GM19324 (cell line): ENCODE results near the gene TRANK1.
"Not testable (repeated sequence)": the region's sequence is repeated elsewhere in the genome, so short reads cannot be mapped to it uniquely, and the experiment has no call there.

Source experiments
- ATAC-seq: cut with Tn5 transposase; IDR thresholded peaks from one replicate; pipeline ENCODE4 v1.9.1; 2021; ENCODE audit warnings: mild to moderate bottlenecking, moderate library complexity; ENCODE audit not compliant: unreplicated experiment, low FRiP score

The TRANK1 gene

DNA sequence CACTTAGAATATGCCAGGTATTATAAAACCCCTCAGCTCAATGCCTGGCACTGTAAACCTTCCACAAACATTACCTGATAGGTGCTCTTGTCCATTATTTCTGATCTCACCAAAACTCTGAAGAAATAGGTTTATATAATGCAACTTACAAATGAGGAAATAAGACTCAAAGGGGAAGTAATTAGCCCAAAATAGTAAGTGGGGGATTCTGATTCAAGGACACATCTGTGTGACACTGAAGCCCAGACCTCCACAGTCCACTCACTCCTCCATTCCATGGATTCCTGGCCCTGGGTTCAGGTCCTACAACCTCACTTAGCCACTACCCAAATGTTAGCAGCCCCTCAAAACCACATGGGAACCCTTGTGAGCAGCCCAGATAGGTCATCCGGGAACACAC, 49.9 kb downstream of the TRANK1 start:
- no peak for ATAC-seq

DNA sequence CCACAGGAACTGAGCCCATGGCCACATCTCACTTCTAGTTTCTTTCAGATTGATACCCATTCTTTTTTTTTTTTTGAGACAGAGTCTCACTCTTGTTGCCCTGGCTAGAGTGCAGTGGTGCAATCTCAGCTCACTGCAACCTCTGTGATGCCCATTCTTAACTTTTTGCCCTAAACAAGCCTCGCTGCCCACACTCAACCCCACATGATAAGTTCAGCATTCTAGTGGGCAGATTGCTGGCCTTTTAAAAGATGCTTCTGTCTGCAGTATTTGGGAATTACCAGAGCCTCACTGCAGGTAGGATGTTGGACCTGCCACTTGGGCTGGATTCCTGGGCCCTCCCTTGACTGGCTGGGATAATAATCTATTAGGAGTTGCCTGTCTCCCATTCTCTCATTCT, 51.0 kb downstream of the TRANK1 start:
- no peak for ATAC-seq

DNA sequence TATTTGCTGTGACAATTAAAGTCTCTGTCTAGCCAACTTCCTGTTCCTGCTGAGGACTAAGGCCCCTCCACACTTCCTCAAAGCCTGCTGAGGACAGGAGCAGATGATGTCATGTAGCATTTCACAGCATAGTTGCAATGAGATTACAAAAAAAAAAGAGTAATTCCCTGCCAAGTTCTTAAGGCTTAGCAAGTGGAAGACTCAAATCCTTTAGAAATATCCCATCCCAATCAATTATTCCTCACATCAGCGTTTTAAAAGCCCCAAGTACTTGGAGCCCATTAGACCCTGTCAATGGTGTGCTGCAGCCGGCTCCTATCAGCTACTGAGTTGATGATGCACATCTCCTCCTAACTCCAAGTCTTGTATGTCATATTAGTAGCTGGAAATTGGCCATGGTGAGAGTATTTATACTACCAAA, 51.7 kb downstream of the TRANK1 start:
- ATAC-seq: no peak

DNA sequence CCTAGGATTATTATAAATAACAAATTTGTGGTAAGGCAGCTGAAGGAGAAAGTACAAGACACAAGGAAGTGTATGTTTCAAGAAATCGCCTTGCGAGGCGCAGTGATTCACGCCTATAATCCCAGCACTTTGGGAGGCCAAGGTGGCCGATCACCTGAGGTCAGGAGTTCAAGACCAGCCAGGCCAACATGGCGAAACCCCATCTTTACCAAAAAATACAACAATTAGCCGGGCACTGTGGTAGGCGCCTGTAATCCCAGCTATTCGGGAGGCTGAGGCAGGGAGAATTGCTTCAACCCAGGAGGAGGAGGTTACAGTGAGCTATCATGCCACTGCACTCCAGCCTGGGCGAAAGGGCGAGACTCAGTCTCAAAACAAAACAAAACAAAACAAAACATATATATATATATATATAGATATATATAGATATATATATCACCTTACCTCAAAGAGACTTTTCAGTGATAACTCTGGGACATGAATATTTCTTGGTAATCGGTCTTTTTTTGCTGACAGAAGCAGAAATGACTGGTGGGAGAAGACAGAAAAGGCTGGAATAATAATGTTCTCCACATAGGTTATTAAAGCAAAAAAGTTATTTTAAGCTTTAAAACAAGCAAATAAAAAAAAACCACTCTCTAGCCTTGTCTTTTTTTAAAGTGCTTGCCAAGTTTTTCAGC, 52.3 kb downstream of the TRANK1 start:
- ATAC-seq: no peak

DNA sequence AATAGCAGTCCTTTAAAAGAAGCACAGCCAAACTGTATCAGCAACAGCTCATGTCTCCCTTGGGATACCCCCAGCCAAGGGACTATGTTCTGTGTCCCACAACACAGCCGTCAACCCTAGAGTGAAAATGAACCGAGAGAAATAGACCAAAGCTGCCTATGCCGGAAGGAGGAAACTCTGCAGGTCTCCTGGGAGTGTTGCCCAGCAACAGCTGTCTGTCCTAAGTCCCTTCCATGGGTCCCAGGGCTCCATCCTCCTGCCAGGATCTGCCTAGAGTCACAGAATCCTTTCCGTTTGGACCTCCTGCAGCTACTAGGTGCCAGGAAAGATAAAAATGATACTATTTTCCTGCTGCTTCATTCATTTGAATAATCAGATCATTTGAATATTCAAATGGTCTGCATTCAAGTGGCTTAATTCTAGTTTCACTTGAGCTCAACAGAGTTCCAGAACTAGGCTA, 53.1 kb downstream of the TRANK1 start:
- peak; percentile 76 for ATAC-seq

DNA sequence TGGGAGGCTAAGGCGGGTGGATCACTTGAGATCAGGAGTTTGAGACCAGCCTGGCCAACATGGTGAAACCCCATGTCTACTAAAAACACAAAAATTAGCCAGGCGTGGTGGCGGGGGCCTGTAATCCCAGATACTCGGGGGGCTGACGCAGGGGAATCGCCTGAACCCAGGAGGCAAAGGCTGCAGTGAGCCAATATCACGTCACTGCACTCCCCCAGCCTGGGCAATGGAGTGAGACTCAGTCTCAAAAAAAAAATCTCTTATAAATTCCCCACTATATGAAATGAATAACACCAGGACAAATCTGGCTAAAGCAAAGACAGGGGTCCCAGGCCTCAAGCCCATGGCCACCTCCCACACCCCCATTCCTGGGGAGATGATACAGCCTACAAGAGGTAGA, 53.8 kb downstream of the TRANK1 start:
- not testable (repeated sequence) for ATAC-seq

DNA sequence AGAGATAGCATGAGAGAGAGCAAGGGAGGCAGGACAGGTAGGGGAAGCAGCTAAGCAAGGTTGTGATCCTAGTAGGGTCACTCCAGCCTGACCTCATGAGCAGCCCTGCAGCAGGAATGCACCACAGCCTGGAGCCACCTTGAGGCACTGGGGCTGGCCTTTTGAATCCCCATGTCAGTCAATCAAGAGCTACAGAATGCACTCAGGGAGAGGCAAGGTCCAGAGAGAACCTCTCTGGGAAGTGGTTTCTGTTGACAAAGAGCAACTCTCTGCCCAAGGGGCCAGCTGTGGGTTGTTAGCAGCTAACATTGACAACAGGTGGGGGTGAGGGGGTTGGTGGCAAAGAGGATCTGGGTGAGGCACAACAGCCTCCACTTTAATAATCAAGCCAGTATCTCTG, 54.6 kb downstream of the TRANK1 start:
- ATAC-seq: no peak

DNA sequence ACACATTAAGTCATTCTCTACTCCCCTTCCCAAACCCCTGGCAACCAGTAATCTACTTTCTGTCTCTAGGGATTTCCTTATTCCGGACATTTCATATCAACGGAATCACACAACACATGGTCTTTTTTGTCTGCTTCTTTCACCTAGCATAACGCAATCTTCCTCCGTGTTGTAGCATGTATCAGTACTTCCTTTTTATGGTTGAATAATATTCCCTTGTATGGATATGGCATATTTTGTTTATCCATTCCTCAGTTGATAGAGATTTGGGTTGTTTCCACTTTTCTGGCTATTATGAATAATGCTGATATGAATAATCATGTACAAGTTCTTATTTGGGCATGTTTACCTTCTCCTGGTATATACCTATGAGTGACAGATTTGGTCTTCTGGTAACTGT, 63.1 kb downstream of the TRANK1 start:
- no peak for ATAC-seq

DNA sequence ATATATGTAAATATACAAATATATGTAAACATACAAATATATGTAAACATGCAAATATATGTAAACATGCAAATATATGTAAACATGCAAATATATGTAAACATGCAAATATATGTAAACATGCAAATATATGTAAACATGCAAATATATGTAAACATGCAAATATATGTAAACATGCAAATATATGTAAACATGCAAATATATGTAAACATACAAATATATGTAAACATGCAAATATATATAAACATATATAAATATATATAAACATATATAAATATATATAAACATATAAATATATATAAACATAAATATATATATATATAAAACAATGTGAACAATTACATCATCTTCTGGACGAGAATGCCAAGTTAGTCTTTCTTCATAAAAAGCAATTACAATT, 65.0 kb downstream of the TRANK1 start:
- not testable (repeated sequence) for ATAC-seq

DNA sequence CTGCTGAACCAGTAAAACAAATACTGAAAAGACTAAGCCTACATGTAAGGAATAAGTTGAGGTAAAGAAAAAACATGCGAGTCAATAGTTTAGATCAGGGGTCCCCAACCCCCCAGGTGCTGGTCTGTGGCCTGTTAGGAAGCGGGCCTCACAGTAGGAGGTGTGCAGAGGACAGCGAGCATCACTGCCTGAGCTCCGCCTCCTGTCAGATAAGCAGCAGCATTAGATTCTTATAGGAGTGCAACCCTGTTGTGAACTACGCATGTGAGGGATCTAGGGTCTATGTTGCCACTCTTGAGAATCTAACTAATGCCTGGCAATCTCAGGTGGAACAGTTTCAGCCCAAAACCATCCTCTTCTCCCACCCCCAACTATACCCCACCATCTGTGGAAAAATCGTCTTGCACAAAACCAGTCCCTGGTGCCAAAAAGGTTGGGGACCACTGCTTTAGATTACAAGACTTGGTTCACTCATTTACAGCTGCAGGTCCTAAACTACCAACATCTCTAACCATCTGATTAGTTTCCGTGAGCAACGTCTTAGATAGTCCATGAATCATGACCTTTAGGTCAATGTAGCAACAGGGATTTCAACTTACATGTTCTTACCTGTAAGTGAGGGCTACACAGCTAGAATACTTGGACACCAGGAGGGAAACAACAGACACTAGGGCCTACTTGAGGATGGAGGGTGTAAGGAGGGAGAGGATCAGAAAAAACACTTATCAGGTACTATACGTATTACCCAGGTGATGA, 66.7 kb downstream of the TRANK1 start:
- no peak for ATAC-seq

DNA sequence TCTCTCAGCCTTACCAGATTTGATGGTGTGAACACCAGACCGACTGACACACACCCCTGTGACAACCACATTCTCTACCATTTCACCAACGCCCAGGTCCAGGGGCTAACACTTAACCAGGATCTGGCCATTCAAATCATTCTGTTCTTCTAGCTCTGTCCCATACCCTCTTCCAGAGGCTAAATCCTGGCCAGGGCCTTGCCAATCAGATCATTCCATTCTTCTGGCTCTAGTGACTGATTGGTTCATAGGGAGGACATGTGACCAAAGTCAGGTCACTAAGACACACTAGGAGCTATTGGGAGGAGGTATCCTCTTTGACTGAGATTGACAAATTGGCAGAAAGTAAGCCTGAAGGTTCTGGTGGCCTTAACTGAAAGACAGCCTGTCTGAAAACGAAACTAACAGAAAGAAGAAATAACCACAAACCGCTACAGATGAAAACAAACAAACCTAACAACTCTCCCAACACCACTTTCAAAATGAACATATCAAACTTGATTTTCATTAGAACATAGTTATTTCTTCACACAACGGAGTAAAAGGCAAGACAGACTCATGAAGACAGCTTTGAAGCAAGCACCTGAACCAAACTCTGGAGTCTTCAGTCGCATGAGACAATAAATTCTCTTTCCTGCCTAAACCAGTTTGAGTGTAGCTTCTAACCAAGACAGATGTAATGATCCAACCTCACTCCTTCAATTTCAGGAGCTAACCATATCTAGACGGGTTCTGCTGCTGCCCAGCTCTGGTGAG, 68.5 kb downstream of the TRANK1 start:
- peak; percentile 99 for ATAC-seq

DNA sequence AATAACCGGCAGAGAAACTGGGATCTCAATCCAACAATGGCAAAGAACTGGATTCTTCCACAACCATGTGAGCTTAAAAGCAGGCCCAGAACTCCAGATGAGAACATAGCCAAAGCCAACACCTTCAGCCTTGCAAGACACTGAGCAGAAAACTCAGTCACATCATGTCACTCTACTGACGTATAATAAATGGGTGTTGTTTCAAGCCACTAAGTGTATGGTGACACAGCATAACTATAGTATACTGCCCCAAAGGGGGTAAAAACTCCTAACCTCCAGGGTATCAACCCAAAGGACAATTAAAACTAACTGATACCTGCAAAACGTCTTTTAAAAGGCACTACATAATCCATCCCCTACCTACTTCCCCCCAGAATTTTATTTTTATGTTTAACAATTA, 69.5 kb downstream of the TRANK1 start:
- no peak for ATAC-seq

DNA sequence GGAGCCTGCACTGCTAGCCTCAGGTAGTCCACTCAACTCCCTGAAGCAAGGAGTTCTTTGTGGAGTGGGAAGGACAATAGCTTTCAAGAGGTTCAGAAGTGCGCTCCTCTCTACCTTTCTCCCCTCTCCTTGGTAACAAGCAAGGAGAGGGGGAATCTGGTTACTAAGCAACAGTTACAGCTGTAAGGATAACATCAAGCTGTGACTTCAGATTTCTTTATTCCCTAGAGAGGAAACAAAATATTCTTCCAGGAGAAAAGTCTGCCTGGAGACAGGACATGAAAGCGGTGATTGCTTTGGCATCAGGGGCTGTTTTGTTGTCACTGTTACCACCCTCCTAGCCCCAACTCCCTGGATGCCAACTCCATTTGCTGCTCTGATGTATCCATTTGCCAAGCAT, 70.4 kb downstream of the TRANK1 start:
- ATAC-seq: no peak

DNA sequence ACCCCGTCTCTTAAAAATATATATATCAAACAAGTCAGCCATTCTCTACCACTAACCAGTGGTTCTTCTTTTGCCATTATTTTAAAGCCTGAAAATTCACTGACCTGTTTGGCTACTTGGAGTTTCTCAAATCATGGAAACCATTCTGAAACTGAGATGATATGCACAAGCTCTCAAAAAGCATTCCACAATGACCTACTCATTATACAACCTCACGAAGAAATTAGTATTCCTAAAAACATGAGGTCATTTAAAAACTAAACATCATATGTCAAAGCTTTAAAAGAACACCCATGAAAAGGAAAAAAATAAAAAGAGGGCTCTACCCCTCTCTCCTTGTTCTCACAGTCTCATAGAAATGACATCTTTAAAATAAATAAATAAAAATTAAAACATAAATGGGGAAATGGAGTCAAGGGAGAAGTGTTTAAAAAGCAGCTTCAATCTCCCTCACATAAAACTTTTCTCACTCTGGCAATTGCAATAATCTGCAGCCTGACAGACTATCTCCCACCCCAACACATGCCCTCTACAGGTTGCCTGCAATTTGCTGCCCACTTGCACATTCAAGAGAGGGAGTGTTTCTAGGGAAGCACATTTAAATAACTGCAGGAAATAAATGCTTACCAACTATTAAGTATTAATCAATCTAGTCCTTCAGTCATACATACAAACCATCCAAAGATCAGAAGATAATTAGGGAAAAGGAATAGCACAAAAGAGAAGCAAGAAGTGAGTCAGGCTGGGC, 73.3 kb downstream of the TRANK1 start:
- ATAC-seq: no peak

DNA sequence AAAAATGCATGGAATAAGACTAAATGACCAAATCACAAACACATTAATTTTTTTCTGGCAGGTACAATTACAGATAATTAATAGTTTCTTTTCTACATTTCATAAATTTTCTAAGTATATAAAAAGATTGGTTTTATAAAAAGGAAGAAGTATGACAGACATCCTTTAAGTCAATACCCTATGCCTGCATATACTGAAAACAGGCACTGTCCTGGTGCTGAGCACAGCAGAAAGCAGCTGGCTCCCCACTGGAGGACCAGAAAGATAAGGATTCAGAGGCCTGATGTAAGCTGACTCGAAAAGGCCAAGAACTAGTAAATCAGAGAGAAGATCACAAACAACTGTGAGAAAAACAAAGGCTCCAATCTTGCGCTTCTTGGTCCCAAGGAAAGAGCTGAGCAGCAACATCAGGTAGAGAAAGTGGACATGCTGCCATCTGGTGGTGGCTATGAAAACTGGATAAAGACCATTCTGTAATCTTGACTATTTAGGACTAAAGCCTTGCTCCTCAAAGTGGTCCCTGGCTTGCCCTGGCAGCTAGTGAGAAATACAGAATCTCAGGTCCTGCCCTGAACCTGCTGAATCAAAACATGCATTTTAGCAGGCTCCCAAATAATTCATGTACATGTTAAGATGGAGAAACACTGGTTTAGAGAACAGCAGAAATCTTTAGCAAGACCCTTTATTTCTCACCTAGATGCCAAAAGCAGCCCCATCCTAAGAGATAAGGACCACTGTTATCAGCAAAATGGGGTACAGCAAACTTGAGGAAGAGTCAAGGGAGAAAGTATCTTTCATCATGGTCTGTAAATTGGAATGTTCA, 76.0 kb downstream of the TRANK1 start:
- peak; percentile 74 for ATAC-seq

DNA sequence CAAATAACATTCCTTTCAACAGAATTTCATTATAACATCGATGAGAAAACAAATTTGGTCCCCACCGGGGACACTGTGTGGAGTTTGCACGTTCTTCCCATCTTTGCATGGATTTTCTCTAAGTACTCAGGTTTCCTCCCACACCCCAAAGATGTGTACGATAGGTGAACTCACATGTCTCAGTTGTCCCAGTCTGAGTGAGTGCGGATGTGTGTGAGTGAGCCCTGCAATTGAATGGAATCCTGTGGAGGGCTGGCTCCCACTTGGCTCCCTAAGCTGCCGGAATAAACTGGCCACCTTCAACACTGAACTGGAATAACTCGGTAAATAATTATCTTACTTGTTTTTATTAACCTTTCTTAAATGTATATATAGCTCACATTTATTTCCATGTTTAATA, 77.0 kb downstream of the TRANK1 start:
- ATAC-seq: no peak

DNA sequence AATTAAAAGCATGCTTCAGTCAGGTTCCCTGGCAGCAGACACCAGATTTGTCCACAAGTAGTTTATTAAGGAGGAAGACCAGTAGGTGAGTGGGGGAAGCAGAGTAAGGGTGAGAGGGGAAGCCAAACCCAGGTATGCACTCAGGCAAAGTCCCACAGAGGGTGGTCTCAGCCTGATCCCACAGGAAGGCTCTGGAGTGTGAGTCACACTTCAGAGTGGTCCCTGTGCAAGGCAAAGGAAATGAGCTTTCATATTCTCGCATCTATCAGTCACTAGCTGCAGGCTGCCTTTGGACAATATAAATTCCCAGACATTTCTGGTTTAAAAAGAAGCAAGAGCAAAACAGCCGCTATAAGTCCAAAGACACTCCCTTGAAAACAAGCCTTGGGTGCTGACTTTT, 78.5 kb downstream of the TRANK1 start:
- no peak for ATAC-seq

DNA sequence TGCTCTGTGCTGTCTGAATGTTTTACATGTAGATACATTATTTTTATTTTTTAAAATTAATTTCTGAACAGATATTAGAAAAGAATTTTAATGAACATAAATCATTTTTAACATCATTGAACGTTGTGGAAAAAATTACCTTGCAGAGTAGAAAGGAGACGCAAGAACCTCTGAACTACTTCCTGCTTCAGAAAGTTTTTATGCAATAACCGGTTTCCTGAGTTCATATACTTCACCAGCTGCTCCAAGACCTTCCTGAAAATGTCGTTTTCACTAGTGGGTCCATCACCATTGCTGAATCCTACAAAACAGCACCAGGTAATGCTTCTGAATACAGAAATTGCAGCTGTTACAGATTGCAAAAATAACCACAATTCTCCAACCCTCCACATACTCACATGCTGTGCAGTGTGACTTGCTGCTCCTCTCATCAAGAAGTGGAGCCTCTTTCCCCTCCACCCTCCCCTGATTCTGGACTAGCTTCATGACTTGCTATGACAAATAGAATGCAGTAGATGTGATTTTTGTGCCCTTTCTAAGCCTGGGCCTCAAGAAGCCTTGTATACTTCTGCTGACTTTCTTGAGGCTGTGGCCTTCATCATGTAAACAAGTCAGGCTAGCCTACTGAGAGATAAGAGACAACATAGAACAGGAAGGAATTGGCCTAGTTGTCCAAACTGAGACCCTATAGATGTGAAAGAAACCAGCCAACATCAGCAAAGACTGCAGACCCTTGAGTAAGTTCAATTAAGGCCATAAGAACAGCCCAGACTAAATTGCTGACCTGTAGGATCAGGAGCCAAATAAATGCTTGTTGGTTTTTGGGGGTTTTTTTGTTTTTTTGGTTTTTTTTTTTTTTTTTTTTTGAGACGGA, 80.4 kb downstream of the TRANK1 start:
- no peak for ATAC-seq
